Measurements from ENCODE around the gene PMPCA.

PMPCA gene

GRCh38 chr9:136436055-136436634 lies 25.7 kb downstream of the PMPCA start:
- DNase-seq (ENCODE audit: low read depth in 2 of 2): no peak

GRCh38 chr9:136437430-136437829 lies 27.0 kb downstream of the PMPCA start:
- DNase-seq (ENCODE audit: low read depth in 2 of 2): no peak

- no peak for DNase-seq (ENCODE audit: low read depth in 2 of 2)
Measured at GRCh38 chr9:136437839-136438547, 27.5 kb downstream of the PMPCA start.

- DNase-seq (ENCODE audit: low read depth in 2 of 2): no peak
Measured at GRCh38 chr9:136438548-136439480, 28.4 kb downstream of the PMPCA start.

- peak; percentile 24 to 33 for DNase-seq (ENCODE audit: low read depth in 2 of 2)
Measured at GRCh38 chr9:136439481-136440408, 29.3 kb downstream of the PMPCA start, which contains the start of gene INPP5E. TSS of gene INPP5E (minus strand) at chr9:136439845. CDS start at chr9:136439419, 426 bp downstream.

- DNase-seq (ENCODE audit: low read depth in 2 of 2): no peak
Measured at GRCh38 chr9:136441191-136441680, 30.8 kb downstream of the PMPCA start.

- no peak for DNase-seq (ENCODE audit: low read depth in 2 of 2)
Measured at GRCh38 chr9:136441681-136442245, 31.3 kb downstream of the PMPCA start.

GRCh38 chr9:136442265-136442664 lies 31.8 kb downstream of the PMPCA start:
- no peak for DNase-seq (ENCODE audit: low read depth in 2 of 2)

GRCh38 chr9:136443087-136443486 lies 32.6 kb downstream of the PMPCA start:
- DNase-seq (ENCODE audit: low read depth in 2 of 2): no peak

GRCh38 chr9:136443687-136444086 lies 33.2 kb downstream of the PMPCA start:
- no peak for DNase-seq (ENCODE audit: low read depth in 2 of 2)

GRCh38 chr9:136444102-136444501 lies 33.6 kb downstream of the PMPCA start:
- no peak for DNase-seq (ENCODE audit: low read depth in 2 of 2)

- no peak for DNase-seq (ENCODE audit: low read depth in 2 of 2)
Measured at GRCh38 chr9:136445799-136446198, 35.3 kb downstream of the PMPCA start.

- DNase-seq (ENCODE audit: low read depth in 2 of 2): no peak
Measured at GRCh38 chr9:136447173-136447778, 36.8 kb downstream of the PMPCA start.

- DNase-seq (ENCODE audit: low read depth in 2 of 2): no peak
Measured at GRCh38 chr9:136448655-136449054, 38.2 kb downstream of the PMPCA start.

GRCh38 chr9:136451221-136451877 lies 40.9 kb downstream of the PMPCA start:
- no peak for DNase-seq (ENCODE audit: low read depth in 2 of 2)

- no peak for DNase-seq (ENCODE audit: low read depth in 2 of 2)
Measured at GRCh38 chr9:136453326-136453725, 42.9 kb downstream of the PMPCA start.

GRCh38 chr9:136454026-136454796 lies 43.8 kb downstream of the PMPCA start:
- DNase-seq (ENCODE audit: low read depth in 2 of 2): no peak

GRCh38 chr9:136455043-136456002 lies 44.9 kb downstream of the PMPCA start:
- no peak for DNase-seq (ENCODE audit: low read depth in 2 of 2)
